Measurements from ENCODE around the gene MICU2. TPM values are rescaled to one million over a fixed set of nuclear protein-coding genes. Genes with fewer than 3 reads are reported as not detected.

Gene MICU2
- total RNA-seq, 1 donor from 2014 or later, result 43.4 TPM

DNA sequence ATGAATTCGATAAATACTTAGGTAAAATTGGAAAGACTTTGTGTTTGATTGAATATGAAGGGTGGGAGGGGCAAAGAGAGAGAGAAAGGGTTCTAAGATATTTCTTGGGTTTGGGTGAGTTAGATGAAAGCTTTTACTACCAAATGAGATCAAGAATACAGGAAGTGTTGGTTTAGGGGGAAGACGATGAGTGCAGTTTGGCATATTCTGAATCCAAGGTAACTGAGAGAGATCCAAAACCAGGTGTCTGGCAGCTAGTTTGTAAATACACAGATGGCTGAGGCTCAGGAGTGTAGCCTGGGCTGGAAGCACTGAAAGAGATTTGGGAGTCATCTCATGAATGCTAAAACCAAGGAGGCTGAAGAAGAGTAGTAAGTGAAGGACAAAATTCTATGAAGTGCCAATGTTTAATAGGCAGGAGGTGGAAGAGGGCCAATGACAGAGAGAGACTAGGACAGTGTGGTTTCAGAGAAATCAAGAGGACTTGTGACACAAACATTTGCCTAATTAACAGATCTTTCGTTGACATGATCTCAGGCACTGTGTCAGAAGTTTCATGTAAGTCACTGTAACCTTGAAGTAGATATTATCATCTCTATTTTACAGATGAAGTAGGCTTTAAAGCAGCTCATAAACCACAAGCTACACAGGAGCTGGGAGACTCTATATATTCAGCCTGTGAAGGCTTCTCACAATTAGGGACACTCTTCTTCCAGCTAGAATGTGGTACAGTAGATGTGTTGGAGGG lies 74.7 kb downstream of the MICU2 start:
- Histone ChIP-seq H3K27me3 (ENCODE audit: control insufficient read depth, insufficient read depth, low read length) (no peaks in the 10 kb centered on the region), H3K36me3 (ENCODE audit: control insufficient read depth, insufficient read depth, low read length) (no peaks in the 10 kb centered on the region), H3K4me3 (ENCODE audit: low read depth, low read length) (no peak overlapping the region)
- DNase-seq (ENCODE audit: low read depth), result no peak
- TF ChIP-seq, protein P1, sequence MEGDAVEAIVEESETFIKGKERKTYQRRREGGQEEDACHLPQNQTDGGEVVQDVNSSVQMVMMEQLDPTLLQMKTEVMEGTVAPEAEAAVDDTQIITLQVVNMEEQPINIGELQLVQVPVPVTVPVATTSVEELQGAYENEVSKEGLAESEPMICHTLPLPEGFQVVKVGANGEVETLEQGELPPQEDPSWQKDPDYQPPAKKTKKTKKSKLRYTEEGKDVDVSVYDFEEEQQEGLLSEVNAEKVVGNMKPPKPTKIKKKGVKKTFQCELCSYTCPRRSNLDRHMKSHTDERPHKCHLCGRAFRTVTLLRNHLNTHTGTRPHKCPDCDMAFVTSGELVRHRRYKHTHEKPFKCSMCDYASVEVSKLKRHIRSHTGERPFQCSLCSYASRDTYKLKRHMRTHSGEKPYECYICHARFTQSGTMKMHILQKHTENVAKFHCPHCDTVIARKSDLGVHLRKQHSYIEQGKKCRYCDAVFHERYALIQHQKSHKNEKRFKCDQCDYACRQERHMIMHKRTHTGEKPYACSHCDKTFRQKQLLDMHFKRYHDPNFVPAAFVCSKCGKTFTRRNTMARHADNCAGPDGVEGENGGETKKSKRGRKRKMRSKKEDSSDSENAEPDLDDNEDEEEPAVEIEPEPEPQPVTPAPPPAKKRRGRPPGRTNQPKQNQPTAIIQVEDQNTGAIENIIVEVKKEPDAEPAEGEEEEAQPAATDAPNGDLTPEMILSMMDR (IDR thresholded peaks at IDR 0.05; ENCODE audit: insufficient read depth, low read length, severe bottlenecking), result no peak
- FAIRE-seq, result no peak

DNA sequence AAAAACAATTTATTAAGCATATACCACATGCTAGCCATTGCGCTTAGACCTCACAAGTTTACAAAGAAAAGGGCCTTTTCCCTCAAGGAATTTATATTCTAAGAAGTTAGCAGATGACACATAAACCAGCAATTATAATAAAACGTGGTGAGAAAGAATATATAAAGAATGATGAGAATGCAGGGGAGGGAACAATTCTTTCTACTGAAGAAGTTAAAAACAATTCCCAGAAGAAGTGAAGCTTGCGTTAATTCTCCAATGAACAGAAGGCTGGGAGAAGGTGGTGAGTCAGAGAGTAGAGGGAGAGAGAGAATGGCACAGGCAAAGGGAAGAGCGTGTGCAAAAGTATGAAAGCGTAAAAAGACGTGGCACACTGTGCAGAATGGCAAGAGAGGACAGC lies 75.4 kb downstream of the MICU2 start:
- FAIRE-seq, result no peak
- H3K27me3 ChIP-seq (ENCODE audit: control insufficient read depth, insufficient read depth, low read length), result no peaks in the 10 kb centered on the region
- H3K4me3 ChIP-seq (ENCODE audit: low read depth, low read length), result no peak overlapping the region
- DNase-seq (ENCODE audit: low read depth), result no peak
- no peaks in the 10 kb centered on the region for H3K36me3 ChIP-seq (ENCODE audit: control insufficient read depth, insufficient read depth, low read length)
- TF ChIP-seq, protein P1 (IDR thresholded peaks at IDR 0.05; ENCODE audit: insufficient read depth, low read length, severe bottlenecking), result no peak

DNA sequence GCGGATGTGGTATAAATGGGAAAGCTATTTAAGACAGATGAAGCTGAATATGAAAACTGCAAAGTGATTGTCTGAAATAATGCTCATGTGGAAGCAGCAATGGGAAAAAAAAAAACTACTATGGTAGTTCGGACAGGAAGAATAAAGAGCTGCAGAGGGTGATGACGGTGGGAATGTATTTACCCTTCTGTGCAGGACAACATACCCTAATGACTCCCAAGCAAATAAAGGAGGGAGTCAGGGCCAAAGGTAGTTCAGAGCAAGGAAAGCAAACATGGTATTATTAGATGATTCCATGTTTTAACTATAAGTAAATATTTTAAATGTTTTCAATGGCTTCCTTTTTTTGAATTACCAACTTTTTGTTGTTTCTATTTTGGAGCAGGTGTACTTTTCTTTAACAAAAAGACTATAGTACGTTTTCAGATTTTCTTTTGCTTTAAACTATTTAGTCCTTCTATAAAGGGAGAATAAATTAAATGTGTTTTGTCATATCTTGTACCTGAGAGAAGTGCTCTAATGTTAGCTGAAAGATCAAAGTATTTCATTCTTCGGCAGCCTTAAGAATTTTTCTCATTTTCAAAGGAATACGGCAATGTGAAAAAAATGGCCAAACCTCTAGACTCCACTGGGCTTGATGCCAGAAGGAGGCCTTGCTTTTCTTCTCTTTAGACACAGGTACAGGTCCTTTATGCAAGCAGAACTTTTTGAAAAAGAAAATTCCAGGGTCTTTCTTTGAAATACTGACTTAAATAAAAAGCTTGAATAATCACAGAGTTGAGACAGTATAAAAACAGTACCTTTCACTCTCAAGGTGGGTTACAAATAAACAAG lies 77.0 kb downstream of the MICU2 start:
- no peak for DNase-seq (ENCODE audit: low read depth)
- FAIRE-seq, result no peak
- H3K4me3 ChIP-seq (ENCODE audit: low read depth, low read length), result no peak overlapping the region
- no peaks in the 10 kb centered on the region for H3K36me3 ChIP-seq (ENCODE audit: control insufficient read depth, insufficient read depth, low read length)
- TF ChIP-seq, protein P1 (IDR thresholded peaks at IDR 0.05; ENCODE audit: insufficient read depth, low read length, severe bottlenecking), result no peak
- H3K27me3 ChIP-seq (ENCODE audit: control insufficient read depth, insufficient read depth, low read length), result no peaks in the 10 kb centered on the region

DNA sequence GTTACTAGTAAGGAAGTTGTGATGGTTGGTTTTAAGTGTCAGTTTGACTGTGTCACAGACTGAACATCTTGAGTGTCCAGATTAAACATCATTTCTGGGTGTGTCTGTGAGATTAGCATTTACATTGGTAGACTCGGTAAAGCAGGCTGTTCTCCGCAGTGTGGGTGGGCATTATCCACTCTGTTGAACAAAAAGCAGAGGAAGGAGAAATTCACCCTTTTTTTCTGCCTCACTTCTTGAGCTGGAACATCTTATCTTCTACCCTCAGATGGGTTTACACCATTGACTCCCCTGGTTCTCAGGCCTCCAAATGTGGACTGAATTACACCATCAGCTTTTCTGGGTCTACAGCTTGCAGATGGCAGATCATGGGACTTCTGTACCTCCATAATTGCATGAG lies 81.1 kb downstream of the MICU2 start:
- H3K4me3 ChIP-seq (ENCODE audit: low read depth, low read length), result no peak overlapping the region
- TF ChIP-seq, protein P1 (IDR thresholded peaks at IDR 0.05; ENCODE audit: insufficient read depth, low read length, severe bottlenecking), result no peak
- no peak for DNase-seq (ENCODE audit: low read depth)
- no peaks in the 10 kb centered on the region for H3K27me3 ChIP-seq (ENCODE audit: control insufficient read depth, insufficient read depth, low read length)
- FAIRE-seq, result peak; percentile 36
- H3K36me3 ChIP-seq (ENCODE audit: control insufficient read depth, insufficient read depth, low read length), result no peaks in the 10 kb centered on the region

DNA sequence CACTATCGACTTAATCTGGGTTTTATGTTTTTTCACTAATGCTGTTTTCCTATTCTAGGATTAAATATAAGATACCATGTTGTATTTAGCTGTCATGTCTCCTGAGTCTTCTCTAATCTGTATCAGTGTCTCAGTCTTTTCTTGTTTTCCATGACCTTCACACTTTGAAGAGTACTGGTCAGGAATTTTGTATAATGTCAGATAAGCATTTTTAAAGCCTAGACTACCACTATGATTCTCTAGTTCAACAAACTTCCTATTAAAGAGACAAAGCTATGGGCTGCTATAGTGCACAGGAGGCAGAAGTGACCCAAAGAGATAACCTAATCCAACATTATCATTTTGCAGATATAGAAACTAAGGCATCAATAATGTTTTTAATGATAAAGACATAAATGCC lies 81.8 kb downstream of the MICU2 start:
- DNase-seq (ENCODE audit: low read depth) (no peak), FAIRE-seq (no peak)
- Histone ChIP-seq H3K27me3 (ENCODE audit: control insufficient read depth, insufficient read depth, low read length) (no peaks in the 10 kb centered on the region), H3K36me3 (ENCODE audit: control insufficient read depth, insufficient read depth, low read length) (no peaks in the 10 kb centered on the region), H3K4me3 (ENCODE audit: low read depth, low read length) (no peak overlapping the region)
- TF ChIP-seq, protein P1 (IDR thresholded peaks at IDR 0.05; ENCODE audit: insufficient read depth, low read length, severe bottlenecking), result no peak
